GM18517 (cell line): ENCODE data around the gene SGSM2.

ENCODE experiments used
- ATAC-seq: cut with Tn5 transposase; IDR thresholded peaks from one replicate; pipeline ENCODE4 v1.9.1; 2021; ENCODE audit warnings: mild to moderate bottlenecking, moderate library complexity; ENCODE audit not compliant: unreplicated experiment

Gene SGSM2

GRCh38 chr17:2416010-2416734, 78.9 kb downstream of the SGSM2 start:
- ATAC-seq = no peak

GRCh38 chr17:2418572-2418971, 81.3 kb downstream of the SGSM2 start:
- ATAC-seq = no peak

GRCh38 chr17:2419486-2419885, 82.2 kb downstream of the SGSM2 start:
- ATAC-seq = no peak

- no peak for ATAC-seq
These were observed 82.9 kb downstream of the SGSM2 start for GRCh38 chr17:2420176-2420575.

- no peak for ATAC-seq
These were observed 84.2 kb downstream of the SGSM2 start for GRCh38 chr17:2421315-2422147.

GRCh38 chr17:2423271-2423670, 86.0 kb downstream of the SGSM2 start:
- ATAC-seq = no peak

- ATAC-seq = no peak
These were observed 89.9 kb downstream of the SGSM2 start for GRCh38 chr17:2427215-2427614.

GRCh38 chr17:2427910-2428309, 90.6 kb downstream of the SGSM2 start:
- ATAC-seq = no peak
